WTC11 (cell line): ENCODE data around the gene ZNF483. TPM values are rescaled to one million over a fixed set of nuclear protein-coding genes. Genes with fewer than 3 reads are reported as not detected.

ENCODE experiments used
- GABPB1 ChIP-seq: sonication (generic); formaldehyde crosslinking; IDR thresholded peaks from 2 replicates; pipeline ENCODE4 v1.8.1; 2023; ENCODE audit warnings: mild to moderate bottlenecking, missing genetic modification reagents
- KAT7 ChIP-seq: sonication (generic); formaldehyde crosslinking; IDR thresholded peaks from 2 replicates; pipeline ENCODE4 v1.8.1; 2023; ENCODE audit warnings: missing genetic modification reagents, mild to moderate bottlenecking, borderline replicate concordance
- SMAD4 ChIP-seq: sonication (generic); formaldehyde crosslinking; IDR thresholded peaks from 2 replicates; pipeline ENCODE4 v1.8.0; 2022; ENCODE audit warnings: mild to moderate bottlenecking, missing genetic modification reagents
- TEAD1 ChIP-seq: sonication (generic); formaldehyde crosslinking; IDR thresholded peaks from 2 replicates; pipeline ENCODE4 v1.8.0; 2022; ENCODE audit warnings: mild to moderate bottlenecking, missing genetic modification reagents
- ZBTB21 ChIP-seq: sonication (generic); formaldehyde crosslinking; IDR thresholded peaks from 2 replicates; pipeline ENCODE4 v1.8.1; 2023; ENCODE audit warnings: mild to moderate bottlenecking, missing genetic modification reagents, borderline replicate concordance
- ZNF671 ChIP-seq: fragments of 250-450 bp; sonication (Bioruptor Pico); IDR thresholded peaks from 2 replicates; pipeline ENCODE4 v1.8.0; 2021; ENCODE audit warnings: mild to moderate bottlenecking
- total RNA-seq: library from RNA; stranded (reverse); gene quantifications from 3 replicates; pipeline ENCODE4 v1.2.3, GENCODE V29; 2021
- TF ChIP-seq, protein P1 (sequence below): sonication (generic); formaldehyde crosslinking; IDR thresholded peaks from 2 replicates; pipeline ENCODE4 v1.8.1; 2022; ENCODE audit warnings: mild to moderate bottlenecking, missing genetic modification reagents, moderate library complexity, borderline replicate concordance
- TF ChIP-seq, protein P2 (sequence below): sonication (generic); formaldehyde crosslinking; IDR thresholded peaks from 2 replicates; pipeline ENCODE4 v1.8.1; 2022; ENCODE audit warnings: mild to moderate bottlenecking, moderate library complexity, missing genetic modification reagents
- TF ChIP-seq, protein P3 (sequence below): sonication (generic); formaldehyde crosslinking; IDR thresholded peaks from 2 replicates; pipeline ENCODE4 v1.8.0; 2022; ENCODE audit warnings: mild to moderate bottlenecking, missing genetic modification reagents
- TF ChIP-seq, protein P4 (sequence below): fragments of 250-450 bp; sonication (Bioruptor Pico); IDR thresholded peaks from 2 replicates; pipeline ENCODE4 v1.9.0; 2021; ENCODE audit warnings: mild to moderate bottlenecking, borderline replicate concordance
- TF ChIP-seq, protein P5 (sequence below): fragments of 250-450 bp; sonication (Bioruptor Pico); IDR thresholded peaks from 2 replicates; pipeline ENCODE4 v1.8.0; 2021; ENCODE audit warnings: mild to moderate bottlenecking
- TF ChIP-seq, protein P6 (sequence below): sonication (generic); formaldehyde crosslinking; IDR thresholded peaks from 2 replicates; pipeline ENCODE4 v1.8.0; 2023; ENCODE audit warnings: mild to moderate bottlenecking, missing genetic modification reagents
- TF ChIP-seq, protein P7 (sequence below): sonication (generic); formaldehyde crosslinking; IDR thresholded peaks from 2 replicates; pipeline ENCODE4 v1.8.1; 2022; ENCODE audit warnings: low read depth, mild to moderate bottlenecking, moderate library complexity, missing genetic modification reagents, borderline replicate concordance

ZNF483 gene
- total RNA-seq, 1 experiment from 2014 or later, result 77.4 TPM

DNA sequence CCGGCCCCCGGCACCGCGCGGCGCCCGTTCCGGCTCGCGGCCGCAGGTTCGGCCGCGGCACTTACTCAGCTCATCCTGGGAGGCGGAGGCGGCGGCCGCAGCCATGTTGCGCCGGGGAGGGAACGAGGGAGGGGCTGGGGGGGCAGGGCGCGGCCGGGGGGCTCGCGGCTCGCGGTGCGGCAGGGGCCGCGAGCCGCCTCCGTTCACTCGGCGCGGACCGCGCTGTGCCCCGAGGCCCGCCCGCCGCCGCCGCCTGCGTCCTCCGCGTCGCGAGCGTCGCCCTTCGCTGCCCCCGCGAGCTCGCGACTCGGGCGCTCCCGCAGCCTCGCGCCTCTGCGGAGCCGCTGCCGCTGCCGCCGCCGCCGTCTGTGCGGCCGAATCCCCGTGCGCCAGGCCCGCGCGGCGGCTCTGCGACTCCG, 41.5 kb upstream of the ZNF483 start (continued):
- TF ChIP-seq, protein P1, sequence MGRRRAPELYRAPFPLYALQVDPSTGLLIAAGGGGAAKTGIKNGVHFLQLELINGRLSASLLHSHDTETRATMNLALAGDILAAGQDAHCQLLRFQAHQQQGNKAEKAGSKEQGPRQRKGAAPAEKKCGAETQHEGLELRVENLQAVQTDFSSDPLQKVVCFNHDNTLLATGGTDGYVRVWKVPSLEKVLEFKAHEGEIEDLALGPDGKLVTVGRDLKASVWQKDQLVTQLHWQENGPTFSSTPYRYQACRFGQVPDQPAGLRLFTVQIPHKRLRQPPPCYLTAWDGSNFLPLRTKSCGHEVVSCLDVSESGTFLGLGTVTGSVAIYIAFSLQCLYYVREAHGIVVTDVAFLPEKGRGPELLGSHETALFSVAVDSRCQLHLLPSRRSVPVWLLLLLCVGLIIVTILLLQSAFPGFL, result no peak
- TF ChIP-seq ZBTB21 (CRISPR knock-in tag), result no peak
- no peak for TF ChIP-seq ZNF671 (CRISPR knock-in tag)
- TF ChIP-seq, protein P2, sequence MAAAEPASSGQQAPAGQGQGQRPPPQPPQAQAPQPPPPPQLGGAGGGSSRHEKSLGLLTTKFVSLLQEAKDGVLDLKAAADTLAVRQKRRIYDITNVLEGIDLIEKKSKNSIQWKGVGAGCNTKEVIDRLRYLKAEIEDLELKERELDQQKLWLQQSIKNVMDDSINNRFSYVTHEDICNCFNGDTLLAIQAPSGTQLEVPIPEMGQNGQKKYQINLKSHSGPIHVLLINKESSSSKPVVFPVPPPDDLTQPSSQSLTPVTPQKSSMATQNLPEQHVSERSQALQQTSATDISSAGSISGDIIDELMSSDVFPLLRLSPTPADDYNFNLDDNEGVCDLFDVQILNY (CRISPR knock-in tag), result peak; percentile 11; the same call in 1 of the 2 replicates
- TF ChIP-seq, protein P3, sequence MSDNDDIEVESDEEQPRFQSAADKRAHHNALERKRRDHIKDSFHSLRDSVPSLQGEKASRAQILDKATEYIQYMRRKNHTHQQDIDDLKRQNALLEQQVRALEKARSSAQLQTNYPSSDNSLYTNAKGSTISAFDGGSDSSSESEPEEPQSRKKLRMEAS, result no peak
- TF ChIP-seq, protein P4, sequence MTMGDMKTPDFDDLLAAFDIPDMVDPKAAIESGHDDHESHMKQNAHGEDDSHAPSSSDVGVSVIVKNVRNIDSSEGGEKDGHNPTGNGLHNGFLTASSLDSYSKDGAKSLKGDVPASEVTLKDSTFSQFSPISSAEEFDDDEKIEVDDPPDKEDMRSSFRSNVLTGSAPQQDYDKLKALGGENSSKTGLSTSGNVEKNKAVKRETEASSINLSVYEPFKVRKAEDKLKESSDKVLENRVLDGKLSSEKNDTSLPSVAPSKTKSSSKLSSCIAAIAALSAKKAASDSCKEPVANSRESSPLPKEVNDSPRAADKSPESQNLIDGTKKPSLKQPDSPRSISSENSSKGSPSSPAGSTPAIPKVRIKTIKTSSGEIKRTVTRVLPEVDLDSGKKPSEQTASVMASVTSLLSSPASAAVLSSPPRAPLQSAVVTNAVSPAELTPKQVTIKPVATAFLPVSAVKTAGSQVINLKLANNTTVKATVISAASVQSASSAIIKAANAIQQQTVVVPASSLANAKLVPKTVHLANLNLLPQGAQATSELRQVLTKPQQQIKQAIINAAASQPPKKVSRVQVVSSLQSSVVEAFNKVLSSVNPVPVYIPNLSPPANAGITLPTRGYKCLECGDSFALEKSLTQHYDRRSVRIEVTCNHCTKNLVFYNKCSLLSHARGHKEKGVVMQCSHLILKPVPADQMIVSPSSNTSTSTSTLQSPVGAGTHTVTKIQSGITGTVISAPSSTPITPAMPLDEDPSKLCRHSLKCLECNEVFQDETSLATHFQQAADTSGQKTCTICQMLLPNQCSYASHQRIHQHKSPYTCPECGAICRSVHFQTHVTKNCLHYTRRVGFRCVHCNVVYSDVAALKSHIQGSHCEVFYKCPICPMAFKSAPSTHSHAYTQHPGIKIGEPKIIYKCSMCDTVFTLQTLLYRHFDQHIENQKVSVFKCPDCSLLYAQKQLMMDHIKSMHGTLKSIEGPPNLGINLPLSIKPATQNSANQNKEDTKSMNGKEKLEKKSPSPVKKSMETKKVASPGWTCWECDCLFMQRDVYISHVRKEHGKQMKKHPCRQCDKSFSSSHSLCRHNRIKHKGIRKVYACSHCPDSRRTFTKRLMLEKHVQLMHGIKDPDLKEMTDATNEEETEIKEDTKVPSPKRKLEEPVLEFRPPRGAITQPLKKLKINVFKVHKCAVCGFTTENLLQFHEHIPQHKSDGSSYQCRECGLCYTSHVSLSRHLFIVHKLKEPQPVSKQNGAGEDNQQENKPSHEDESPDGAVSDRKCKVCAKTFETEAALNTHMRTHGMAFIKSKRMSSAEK (CRISPR knock-in tag), result no peak
- TF ChIP-seq, protein P5, sequence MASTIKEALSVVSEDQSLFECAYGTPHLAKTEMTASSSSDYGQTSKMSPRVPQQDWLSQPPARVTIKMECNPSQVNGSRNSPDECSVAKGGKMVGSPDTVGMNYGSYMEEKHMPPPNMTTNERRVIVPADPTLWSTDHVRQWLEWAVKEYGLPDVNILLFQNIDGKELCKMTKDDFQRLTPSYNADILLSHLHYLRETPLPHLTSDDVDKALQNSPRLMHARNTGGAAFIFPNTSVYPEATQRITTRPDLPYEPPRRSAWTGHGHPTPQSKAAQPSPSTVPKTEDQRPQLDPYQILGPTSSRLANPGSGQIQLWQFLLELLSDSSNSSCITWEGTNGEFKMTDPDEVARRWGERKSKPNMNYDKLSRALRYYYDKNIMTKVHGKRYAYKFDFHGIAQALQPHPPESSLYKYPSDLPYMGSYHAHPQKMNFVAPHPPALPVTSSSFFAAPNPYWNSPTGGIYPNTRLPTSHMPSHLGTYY (CRISPR knock-in tag), result no peak
- TF ChIP-seq, protein P6, sequence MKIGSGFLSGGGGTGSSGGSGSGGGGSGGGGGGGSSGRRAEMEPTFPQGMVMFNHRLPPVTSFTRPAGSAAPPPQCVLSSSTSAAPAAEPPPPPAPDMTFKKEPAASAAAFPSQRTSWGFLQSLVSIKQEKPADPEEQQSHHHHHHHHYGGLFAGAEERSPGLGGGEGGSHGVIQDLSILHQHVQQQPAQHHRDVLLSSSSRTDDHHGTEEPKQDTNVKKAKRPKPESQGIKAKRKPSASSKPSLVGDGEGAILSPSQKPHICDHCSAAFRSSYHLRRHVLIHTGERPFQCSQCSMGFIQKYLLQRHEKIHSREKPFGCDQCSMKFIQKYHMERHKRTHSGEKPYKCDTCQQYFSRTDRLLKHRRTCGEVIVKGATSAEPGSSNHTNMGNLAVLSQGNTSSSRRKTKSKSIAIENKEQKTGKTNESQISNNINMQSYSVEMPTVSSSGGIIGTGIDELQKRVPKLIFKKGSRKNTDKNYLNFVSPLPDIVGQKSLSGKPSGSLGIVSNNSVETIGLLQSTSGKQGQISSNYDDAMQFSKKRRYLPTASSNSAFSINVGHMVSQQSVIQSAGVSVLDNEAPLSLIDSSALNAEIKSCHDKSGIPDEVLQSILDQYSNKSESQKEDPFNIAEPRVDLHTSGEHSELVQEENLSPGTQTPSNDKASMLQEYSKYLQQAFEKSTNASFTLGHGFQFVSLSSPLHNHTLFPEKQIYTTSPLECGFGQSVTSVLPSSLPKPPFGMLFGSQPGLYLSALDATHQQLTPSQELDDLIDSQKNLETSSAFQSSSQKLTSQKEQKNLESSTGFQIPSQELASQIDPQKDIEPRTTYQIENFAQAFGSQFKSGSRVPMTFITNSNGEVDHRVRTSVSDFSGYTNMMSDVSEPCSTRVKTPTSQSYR (CRISPR knock-in tag), result no peak
- TF ChIP-seq KAT7 (CRISPR knock-in tag), result peak; percentile 10; the same call in 1 of the 2 replicates
- no peak for TF ChIP-seq GABPB1 (CRISPR knock-in tag)
- TF ChIP-seq SMAD4 (CRISPR knock-in tag), result no peak
- TF ChIP-seq, protein P7, sequence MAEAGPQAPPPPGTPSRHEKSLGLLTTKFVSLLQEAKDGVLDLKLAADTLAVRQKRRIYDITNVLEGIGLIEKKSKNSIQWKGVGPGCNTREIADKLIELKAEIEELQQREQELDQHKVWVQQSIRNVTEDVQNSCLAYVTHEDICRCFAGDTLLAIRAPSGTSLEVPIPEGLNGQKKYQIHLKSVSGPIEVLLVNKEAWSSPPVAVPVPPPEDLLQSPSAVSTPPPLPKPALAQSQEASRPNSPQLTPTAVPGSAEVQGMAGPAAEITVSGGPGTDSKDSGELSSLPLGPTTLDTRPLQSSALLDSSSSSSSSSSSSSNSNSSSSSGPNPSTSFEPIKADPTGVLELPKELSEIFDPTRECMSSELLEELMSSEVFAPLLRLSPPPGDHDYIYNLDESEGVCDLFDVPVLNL (CRISPR knock-in tag), result no peak
- no peak for TF ChIP-seq TEAD1 (CRISPR knock-in tag)
